Neuronal stem cell (in vitro differentiated cells): ENCODE measurements around the gene C1orf116.

Experiments used
- DNase-seq: peaks from one replicate; pipeline ENCODE4 v3.0.0-alpha.2; 2013; ENCODE audit warnings: low spot score
- H2AFZ ChIP-seq: one replicate; pipeline ENCODE4 v1.6.1; 2013; ENCODE audit warnings: mild to moderate bottlenecking, low read length, inconsistent platforms
- H2AK5ac ChIP-seq: 2 replicates; pipeline ENCODE4 v1.6.1; 2013; ENCODE audit warnings: low read depth, mild to moderate bottlenecking, inconsistent platforms, low read length, moderate library complexity, mixed read lengths
- H2BK120ac ChIP-seq: 2 replicates; pipeline ENCODE4 v1.6.1; 2013; ENCODE audit warnings: low read depth, mild to moderate bottlenecking, inconsistent platforms, low read length, moderate library complexity, mixed read lengths
- H2BK12ac ChIP-seq: one replicate; pipeline ENCODE4 v1.6.1; 2013; ENCODE audit warnings: low read length, inconsistent platforms
- H2BK15ac ChIP-seq: 2 replicates; pipeline ENCODE4 v1.6.1; 2013; ENCODE audit warnings: mild to moderate bottlenecking, low read length, inconsistent platforms, mixed read lengths
- H2BK5ac ChIP-seq: one replicate; pipeline ENCODE4 v1.6.1; 2013; ENCODE audit warnings: inconsistent platforms, mild to moderate bottlenecking, low read length, moderate library complexity
- H3K14ac ChIP-seq: one replicate; pipeline ENCODE4 v1.6.1; 2013; ENCODE audit warnings: low read length, inconsistent platforms
- H3K18ac ChIP-seq: 2 replicates; pipeline ENCODE4 v1.6.1; 2013; ENCODE audit warnings: low read length, inconsistent platforms
- H3K23ac ChIP-seq: 2 replicates; pipeline ENCODE4 v1.6.1; 2013; ENCODE audit warnings: low read depth, mild to moderate bottlenecking, mixed read lengths, low read length, inconsistent platforms; ENCODE audit not compliant: poor library complexity
- H3K27ac ChIP-seq: replicated peaks from 3 replicates; pipeline ENCODE4 v1.5.1; 2013; ENCODE audit warnings: low read length, inconsistent platforms
- H3K27me3 ChIP-seq, 3 experiments: 2 replicates each; pipeline ENCODE4 v1.6.1; 2013; ENCODE audit warnings: low read length in 3 of 3, mild to moderate bottlenecking in 2 of 3, inconsistent platforms in 1 of 3, low read depth in 1 of 3, mixed read lengths in 1 of 3, moderate library complexity in 1 of 3; ENCODE audit not compliant: control insufficient read depth in 3 of 3, insufficient read depth in 3 of 3
- H3K36me3 ChIP-seq, 2 donors: replicated peaks in 1 of 2; 2 replicates each; pipeline ENCODE4 v1.6.1; 2013; ENCODE audit warnings: low read length in 2 of 2; ENCODE audit not compliant: control insufficient read depth in 2 of 2, insufficient read depth in 2 of 2
- H3K4ac ChIP-seq: 2 replicates; pipeline ENCODE4 v1.6.1; 2013; ENCODE audit warnings: inconsistent platforms, mild to moderate bottlenecking, low read length, moderate library complexity
- H3K4me1 ChIP-seq, 2 donors: 1 replicate in 1 of 2; 2 replicates in 1 of 2; pipeline ENCODE4 v1.6.1; 2013; ENCODE audit warnings: low read length in 2 of 2, low read depth in 1 of 2; ENCODE audit not compliant: control insufficient read depth in 2 of 2, insufficient read depth in 1 of 2
- H3K4me2 ChIP-seq: one replicate; pipeline ENCODE4 v1.6.1; 2013; ENCODE audit warnings: mild to moderate bottlenecking, low read length, inconsistent platforms; ENCODE audit not compliant: insufficient read depth, poor library complexity, severe bottlenecking
- H3K4me3 ChIP-seq, 2 donors: 2 replicates each; pipeline ENCODE4 v1.5.1; 2013; ENCODE audit warnings: low read length in 2 of 2, mild to moderate bottlenecking in 2 of 2, inconsistent platforms in 1 of 2, moderate library complexity in 1 of 2
- H3K79me1 ChIP-seq: one replicate; pipeline ENCODE4 v1.6.1; 2013; ENCODE audit warnings: low read depth, mild to moderate bottlenecking, inconsistent platforms, low read length, moderate library complexity
- H3K9ac ChIP-seq: one replicate; pipeline ENCODE4 v1.6.1; 2013; ENCODE audit warnings: mild to moderate bottlenecking, low read depth, low read length, inconsistent platforms; ENCODE audit not compliant: poor library complexity
- H3K9me3 ChIP-seq, 2 donors: replicated peaks in 1 of 2; 2 replicates each; pipeline versions ENCODE3 to v1.6.1; 2013; ENCODE audit warnings: low read length in 2 of 2, mild to moderate bottlenecking in 2 of 2, inconsistent platforms in 1 of 2, low read depth in 1 of 2, mixed read lengths in 1 of 2, moderate library complexity in 1 of 2; ENCODE audit not compliant: control insufficient read depth in 2 of 2, insufficient read depth in 1 of 2
- H4K8ac ChIP-seq: one replicate; pipeline ENCODE4 v1.6.1; 2013; ENCODE audit warnings: low read depth, mild to moderate bottlenecking, inconsistent platforms, low read length, moderate library complexity
- H4K91ac ChIP-seq: one replicate; pipeline ENCODE4 v1.6.1; 2013; ENCODE audit warnings: low read length, low read depth, mild to moderate bottlenecking, inconsistent platforms; ENCODE audit not compliant: poor library complexity
- WGBS, 2 donors: extraction: QIAGEN DNeasy Blood & Tissue Kit; methylation state at CpG; one replicate each; pipeline ENCODE4 v1.1.7; 2013; ENCODE audit warnings: missing lambda C conversion rate in 2 of 2, mixed read lengths in 1 of 2; ENCODE audit not compliant: insufficient read length in 2 of 2, insufficient replicate concordance in 1 of 2; ENCODE audit errors: extremely low coverage in 2 of 2; 5-methylcytosine and 5-hydroxymethylcytosine counted together

C1orf116 gene

DNA sequence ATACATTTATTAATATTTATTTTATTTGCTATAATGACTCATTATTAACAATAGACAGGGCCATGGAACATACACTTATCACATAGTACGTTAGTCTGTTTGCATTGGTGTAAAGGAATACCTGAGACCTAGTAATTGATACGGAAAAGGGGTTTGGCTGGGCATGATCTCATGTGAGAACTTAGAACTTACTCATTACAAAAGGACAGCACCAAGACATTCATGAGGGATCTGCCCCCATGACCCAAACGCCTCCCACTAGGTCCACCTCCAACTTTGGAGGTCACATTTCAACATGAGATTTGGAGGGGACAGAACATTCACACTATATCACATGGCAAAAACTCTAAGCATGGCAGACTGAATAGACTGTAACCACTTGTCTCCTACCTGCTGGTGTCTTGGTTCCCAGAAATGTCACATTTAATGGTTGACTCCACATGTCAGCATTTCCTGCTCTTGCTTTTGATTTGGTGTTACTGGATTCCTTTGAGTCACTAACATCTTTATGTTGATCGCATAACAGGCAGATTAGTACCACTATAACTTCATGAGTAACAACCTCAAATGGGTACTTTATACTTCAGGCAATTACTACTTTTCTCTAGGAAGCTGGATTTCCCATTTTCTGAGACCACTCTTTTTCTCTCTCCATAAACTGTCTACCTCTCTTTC lies 3.5 kb upstream of the C1orf116 start:
- no peak overlapping the region for H2AFZ ChIP-seq
- no peak overlapping the region for H3K4me2 ChIP-seq
- no peak overlapping the region for H3K18ac ChIP-seq
- no peak for DNase-seq
- no peak overlapping the region for H2BK12ac ChIP-seq
- no peak overlapping the region for H2AK5ac ChIP-seq
- H3K4ac ChIP-seq = no peak overlapping the region
- no peak overlapping the region for H2BK120ac ChIP-seq
- WGBS, 2 donors = no CpG with 5 or more reads among the region's 4 CpGs
- no peaks in the 10 kb centered on the region for H3K36me3 ChIP-seq
- H3K9me3 ChIP-seq = no peaks in the 10 kb centered on the region
- H2BK15ac ChIP-seq = no peak overlapping the region
- H3K4me1 ChIP-seq = peaks cover 0 to 7% of the 10 kb centered on the region in 2 donors
- no peak overlapping the region for H3K4me3 ChIP-seq
- H2BK5ac ChIP-seq = no peak overlapping the region
- no peak overlapping the region for H3K14ac ChIP-seq
- peaks cover 0 to 41% (median 0%) of the 10 kb centered on the region in 3 experiments for H3K27me3 ChIP-seq
- H3K9ac ChIP-seq = no peak overlapping the region
- no peak overlapping the region for H4K91ac ChIP-seq
- H3K79me1 ChIP-seq = no peaks in the 10 kb centered on the region
- H3K23ac ChIP-seq = no peak overlapping the region
- H3K27ac ChIP-seq = no peak overlapping the region
- no peak overlapping the region for H4K8ac ChIP-seq

DNA sequence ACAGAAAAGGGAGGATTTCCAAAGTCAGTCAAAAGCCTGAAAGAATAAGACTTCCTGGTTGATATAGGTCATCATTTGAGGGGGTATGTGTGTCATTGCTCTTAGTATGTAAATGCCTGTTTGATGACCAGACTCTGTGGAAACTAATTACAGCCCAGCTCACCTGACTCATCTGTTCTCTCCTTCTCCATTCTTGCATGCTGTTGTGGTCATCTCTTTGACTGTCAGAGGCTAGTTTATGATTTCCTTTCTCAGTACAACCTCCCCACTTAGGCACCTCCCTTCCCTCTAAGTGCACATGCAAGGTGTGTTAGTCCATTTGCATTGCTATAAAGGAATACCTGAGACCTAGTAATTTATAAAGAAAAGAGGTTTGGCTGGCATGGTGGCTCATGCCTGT lies 2.4 kb upstream of the C1orf116 start:
- H3K4me3 ChIP-seq = no peak overlapping the region
- no peak overlapping the region for H3K4me2 ChIP-seq
- H2BK12ac ChIP-seq = no peak overlapping the region
- no peak overlapping the region for H2BK15ac ChIP-seq
- H2BK120ac ChIP-seq = no peak overlapping the region
- no peak overlapping the region for H3K23ac ChIP-seq
- H3K9ac ChIP-seq = no peak overlapping the region
- no peaks in the 10 kb centered on the region for H3K9me3 ChIP-seq
- no peak overlapping the region for H4K8ac ChIP-seq
- no peak overlapping the region for H4K91ac ChIP-seq
- peaks cover 0 to 51% (median 0%) of the 10 kb centered on the region in 3 experiments for H3K27me3 ChIP-seq
- no peak overlapping the region for H3K14ac ChIP-seq
- no peak overlapping the region for H2AFZ ChIP-seq
- H3K18ac ChIP-seq = no peak overlapping the region
- H2AK5ac ChIP-seq = no peak overlapping the region
- H3K27ac ChIP-seq = no peak overlapping the region
- H3K4me1 ChIP-seq = peaks cover 0 to 7% of the 10 kb centered on the region in 2 donors
- no peaks in the 10 kb centered on the region for H3K79me1 ChIP-seq
- H3K4ac ChIP-seq = no peak overlapping the region
- no peak overlapping the region for H2BK5ac ChIP-seq
- H3K36me3 ChIP-seq = no peaks in the 10 kb centered on the region
- DNase-seq = no peak

DNA sequence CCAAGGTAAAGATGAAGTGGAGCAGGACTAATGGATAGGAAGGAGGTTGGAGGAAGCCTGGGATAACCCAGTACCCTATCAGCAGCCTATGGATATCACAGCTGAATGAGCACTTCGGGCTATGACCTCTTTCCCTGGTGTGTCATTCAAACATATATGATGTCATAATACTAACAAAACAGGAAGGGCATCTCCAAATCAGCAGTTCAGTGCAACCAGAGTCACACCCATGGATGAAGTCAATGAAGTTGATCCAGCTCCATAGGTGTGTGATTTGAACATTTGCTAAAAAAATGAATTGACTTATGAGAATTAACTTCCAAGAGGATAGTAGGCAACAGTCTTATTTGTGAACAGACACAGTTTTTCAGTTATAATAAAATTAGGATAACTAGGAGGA lies 1.7 kb upstream of the C1orf116 start:
- Histone ChIP-seq H3K36me3 (no peaks in the 10 kb centered on the region), H4K91ac (no peak overlapping the region), H3K18ac (no peak overlapping the region), H2AFZ (no peak overlapping the region), H3K23ac (no peak overlapping the region), H2BK5ac (no peak overlapping the region), H4K8ac (no peak overlapping the region), H3K9ac (no peak overlapping the region), H3K14ac (no peak overlapping the region), H3K79me1 (no peaks in the 10 kb centered on the region), H3K4me3 (no peak overlapping the region), H3K4me2 (no peak overlapping the region), H3K27me3 (peaks cover 0 to 59% (median 0%) of the 10 kb centered on the region in 3 experiments), H2AK5ac (no peak overlapping the region), H3K27ac (no peak overlapping the region), H2BK15ac (no peak overlapping the region), H2BK120ac (no peak overlapping the region), H3K9me3 (no peaks in the 10 kb centered on the region), H2BK12ac (no peak overlapping the region), H3K4ac (no peak overlapping the region), H3K4me1 (peaks cover 0 to 7% of the 10 kb centered on the region in 2 donors)
- no CpG with 5 or more reads among the region's 1 CpG for WGBS, 2 donors
- no peak for DNase-seq

- peaks cover 0 to 7% of the 10 kb centered on the region in 2 donors for H3K4me1 ChIP-seq
- no peaks in the 10 kb centered on the region for H3K36me3 ChIP-seq
- no peak overlapping the region for H2BK15ac ChIP-seq
- H2BK12ac ChIP-seq = no peak overlapping the region
- H3K4me3 ChIP-seq = no peak overlapping the region
- no peak overlapping the region for H2BK5ac ChIP-seq
- no peak overlapping the region for H2AFZ ChIP-seq
- peaks cover 0 to 63% (median 0%) of the 10 kb centered on the region in 3 experiments for H3K27me3 ChIP-seq
- no peak overlapping the region for H2BK120ac ChIP-seq
- H3K9ac ChIP-seq = no peak overlapping the region
- no peak overlapping the region for H4K8ac ChIP-seq
- H3K14ac ChIP-seq = no peak overlapping the region
- no peak overlapping the region for H3K4ac ChIP-seq
- no peak overlapping the region for H2AK5ac ChIP-seq
- H3K27ac ChIP-seq = no peak overlapping the region
- no peak overlapping the region for H4K91ac ChIP-seq
- H3K18ac ChIP-seq = no peak overlapping the region
- H3K4me2 ChIP-seq = no peak overlapping the region
- no peak overlapping the region for H3K23ac ChIP-seq
- DNase-seq = no peak
- H3K9me3 ChIP-seq = no peaks in the 10 kb centered on the region
- WGBS, 2 donors = no CpG with 5 or more reads among the region's 2 CpGs
- H3K79me1 ChIP-seq = no peaks in the 10 kb centered on the region
Measured at GRCh38 chr1:207033302-207033701, 746 bp upstream of the C1orf116 start.
